ENCODE results near the gene GALNT2.

The GALNT2 gene

DNA sequence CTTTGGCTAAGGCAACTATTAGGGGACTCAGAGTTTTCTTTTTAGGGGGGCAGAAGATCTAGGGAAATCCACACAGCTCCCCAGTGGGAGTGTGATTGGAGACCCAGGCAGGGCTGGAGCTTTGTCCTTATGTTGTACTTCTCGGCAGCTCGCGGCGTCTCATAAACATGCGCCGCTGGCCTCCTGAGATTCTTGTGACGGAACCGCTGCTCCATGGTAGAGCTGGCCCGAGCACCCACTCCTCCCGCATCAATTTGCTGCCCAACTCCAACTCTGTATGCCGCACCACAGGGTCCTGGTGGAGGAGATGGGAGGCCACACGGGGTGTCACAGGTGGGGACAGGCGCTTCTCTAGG is 143.9 kb downstream of the GALNT2 start:
- no peaks in the 10 kb centered on the region for H3K36me3 ChIP-seq (ENCODE audit: control insufficient read depth in 5 of 5, insufficient read depth in 5 of 5, low read length in 5 of 5)
- no peaks in the 10 kb centered on the region for H3K9me3 ChIP-seq (ENCODE audit: control insufficient read depth in 5 of 5, low read length in 5 of 5)
- H3K4me3 ChIP-seq (ENCODE audit: low read depth in 1 of 5, low read length in 5 of 5) = no peak overlapping the region
- peaks cover 8 to 59% (median 48%) of the 10 kb centered on the region in 5 donors for H3K4me1 ChIP-seq (ENCODE audit: control insufficient read depth in 5 of 5, insufficient read depth in 5 of 5, low read length in 5 of 5)
- H3K27me3 ChIP-seq (ENCODE audit: control insufficient read depth in 5 of 5, insufficient read depth in 4 of 5, low read length in 5 of 5) = no peaks in the 10 kb centered on the region
- peak overlapping the region; percentile 35 for H3K27ac ChIP-seq (ENCODE audit: low read depth, low read length)
- no peak overlapping the region for H3K9ac ChIP-seq (ENCODE audit: low read length in 5 of 5)

DNA sequence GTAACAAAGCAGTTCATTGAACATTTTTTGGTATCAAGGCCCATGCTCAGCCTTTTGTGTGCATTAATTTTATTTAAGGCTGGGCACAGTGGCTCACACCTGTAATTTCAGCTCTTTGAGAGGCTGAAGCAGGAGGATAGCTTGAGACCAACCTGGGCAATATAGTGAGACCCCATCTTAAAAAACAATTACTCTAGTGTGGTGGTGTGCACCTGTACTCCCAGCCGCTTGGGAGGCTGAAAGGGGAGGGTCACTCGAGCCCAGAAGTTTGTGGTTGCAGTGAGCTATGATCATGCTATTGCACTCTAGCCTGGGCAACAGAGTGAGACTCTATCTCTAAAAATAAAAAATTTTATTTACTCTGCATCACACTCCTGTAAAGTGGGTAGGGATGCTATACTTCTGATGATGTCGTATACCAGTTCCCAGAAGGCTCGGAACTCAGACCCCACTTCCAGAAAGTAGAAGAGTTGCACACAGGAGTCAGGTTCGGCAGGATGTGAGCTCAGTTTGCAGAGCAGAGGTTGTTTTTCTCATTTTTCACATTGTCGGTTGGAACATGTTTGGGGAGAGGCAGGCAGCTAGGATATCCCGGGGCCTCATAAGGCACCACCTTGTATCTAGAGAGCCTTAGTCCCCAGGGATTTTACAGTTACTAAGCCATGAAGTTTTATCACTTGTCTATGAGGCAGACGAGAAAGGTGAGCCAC is 144.6 kb downstream of the GALNT2 start:
- H3K27me3 ChIP-seq (ENCODE audit: control insufficient read depth in 5 of 5, insufficient read depth in 4 of 5, low read length in 5 of 5) = no peaks in the 10 kb centered on the region
- no peak overlapping the region for H3K27ac ChIP-seq (ENCODE audit: low read depth, low read length)
- H3K4me1 ChIP-seq (ENCODE audit: control insufficient read depth in 5 of 5, insufficient read depth in 5 of 5, low read length in 5 of 5) = peaks cover 7 to 59% (median 47%) of the 10 kb centered on the region in 5 donors
- H3K4me3 ChIP-seq (ENCODE audit: low read depth in 1 of 5, low read length in 5 of 5) = no peak overlapping the region
- H3K9me3 ChIP-seq (ENCODE audit: control insufficient read depth in 5 of 5, low read length in 5 of 5) = no peaks in the 10 kb centered on the region
- no peaks in the 10 kb centered on the region for H3K36me3 ChIP-seq (ENCODE audit: control insufficient read depth in 5 of 5, insufficient read depth in 5 of 5, low read length in 5 of 5)
- H3K9ac ChIP-seq (ENCODE audit: low read length in 5 of 5) = no peak overlapping the region

DNA sequence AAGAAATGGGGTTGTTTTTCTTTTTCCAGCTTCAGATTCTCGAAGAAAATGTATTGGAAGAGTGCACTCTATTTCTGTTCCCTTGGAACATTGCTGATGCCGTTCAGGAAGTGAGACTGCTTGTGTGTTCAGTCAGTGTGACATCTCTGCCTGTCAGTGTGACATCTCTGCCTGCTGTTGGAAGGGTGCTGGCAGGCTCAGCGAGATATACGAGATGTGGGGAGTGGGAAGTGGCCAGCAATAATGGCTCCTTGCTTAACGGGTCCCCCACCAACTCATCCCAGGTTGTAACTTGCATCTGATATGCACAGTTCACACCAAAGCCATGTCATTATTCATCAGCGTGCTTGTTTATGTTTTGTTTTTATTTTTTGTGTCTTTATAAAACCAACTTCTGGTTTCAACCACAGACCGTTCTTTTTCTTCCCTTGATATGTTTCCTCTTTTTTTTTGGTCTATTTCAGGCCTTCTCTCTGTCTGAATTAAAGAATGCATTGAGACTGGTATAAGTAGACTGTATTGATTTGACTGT is 145.4 kb downstream of the GALNT2 start:
- no peaks in the 10 kb centered on the region for H3K36me3 ChIP-seq (ENCODE audit: control insufficient read depth in 5 of 5, insufficient read depth in 5 of 5, low read length in 5 of 5)
- peak overlapping the region in 2 of 5 donors; percentile 11 to 35 for H3K4me3 ChIP-seq (ENCODE audit: low read depth in 1 of 5, low read length in 5 of 5)
- H3K9me3 ChIP-seq (ENCODE audit: control insufficient read depth in 5 of 5, low read length in 5 of 5) = no peaks in the 10 kb centered on the region
- no peak overlapping the region for H3K9ac ChIP-seq (ENCODE audit: low read length in 5 of 5)
- H3K27ac ChIP-seq (ENCODE audit: low read depth, low read length) = no peak overlapping the region
- peaks cover 7 to 59% (median 47%) of the 10 kb centered on the region in 5 donors for H3K4me1 ChIP-seq (ENCODE audit: control insufficient read depth in 5 of 5, insufficient read depth in 5 of 5, low read length in 5 of 5)
- no peaks in the 10 kb centered on the region for H3K27me3 ChIP-seq (ENCODE audit: control insufficient read depth in 5 of 5, insufficient read depth in 4 of 5, low read length in 5 of 5)

DNA sequence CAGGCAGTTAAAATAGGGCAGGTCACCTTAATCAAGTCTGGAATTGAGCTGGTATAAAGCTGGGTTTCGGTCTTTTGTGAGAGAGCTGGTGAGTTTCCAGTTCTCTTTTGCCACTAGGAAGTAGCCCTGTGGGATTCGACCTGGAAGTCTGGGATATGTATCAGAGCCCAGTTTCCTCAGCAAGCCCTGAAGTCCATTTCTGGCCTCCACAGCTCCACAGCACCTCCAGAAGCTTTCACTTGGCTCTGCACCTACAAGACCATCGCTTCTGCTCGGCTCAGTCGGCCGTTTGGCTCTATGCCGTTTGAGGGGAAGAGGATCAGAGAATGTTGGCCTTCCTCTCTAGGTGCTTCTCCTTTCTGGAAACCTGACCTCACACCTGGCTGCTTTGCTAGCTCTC is 148.0 kb downstream of the GALNT2 start:
- Histone ChIP-seq H3K36me3 (ENCODE audit: control insufficient read depth in 5 of 5, insufficient read depth in 5 of 5, low read length in 5 of 5) (no peaks in the 10 kb centered on the region), H3K27me3 (ENCODE audit: control insufficient read depth in 5 of 5, insufficient read depth in 4 of 5, low read length in 5 of 5) (no peaks in the 10 kb centered on the region), H3K9me3 (ENCODE audit: control insufficient read depth in 5 of 5, low read length in 5 of 5) (no peaks in the 10 kb centered on the region), H3K4me3 (ENCODE audit: low read depth in 1 of 5, low read length in 5 of 5) (no peak overlapping the region), H3K9ac (ENCODE audit: low read length in 5 of 5) (peak overlapping the region in 4 of 5 donors; percentile 53 to 59 (median 55)), H3K27ac (ENCODE audit: low read depth, low read length) (peak overlapping the region; percentile 72), H3K4me1 (ENCODE audit: control insufficient read depth in 5 of 5, insufficient read depth in 5 of 5, low read length in 5 of 5) (peaks cover 7 to 44% (median 35%) of the 10 kb centered on the region in 5 donors)

DNA sequence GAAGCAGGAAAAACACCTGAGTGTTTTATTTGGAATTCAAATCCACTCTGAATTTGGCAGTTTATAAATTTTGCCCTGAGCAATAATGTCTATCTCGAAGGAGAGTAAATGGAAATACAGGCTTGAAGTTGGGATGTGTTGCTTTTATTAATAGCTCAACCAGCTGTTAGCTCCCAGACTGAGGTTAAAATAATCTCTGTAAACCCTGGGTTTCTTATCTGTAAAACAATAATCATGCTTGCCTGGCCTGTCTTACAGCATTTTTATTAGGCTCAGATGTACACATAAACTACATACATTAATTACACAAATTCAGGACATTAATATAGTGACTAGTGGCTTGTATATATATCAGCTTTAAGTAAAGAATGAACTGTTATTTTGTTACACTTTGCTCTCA is 148.5 kb downstream of the GALNT2 start:
- peak overlapping the region in 1 of 5 donors; percentile 54 for H3K9ac ChIP-seq (ENCODE audit: low read length in 5 of 5)
- peak overlapping the region; percentile 72 for H3K27ac ChIP-seq (ENCODE audit: low read depth, low read length)
- peaks cover 7 to 43% (median 30%) of the 10 kb centered on the region in 5 donors for H3K4me1 ChIP-seq (ENCODE audit: control insufficient read depth in 5 of 5, insufficient read depth in 5 of 5, low read length in 5 of 5)
- H3K36me3 ChIP-seq (ENCODE audit: control insufficient read depth in 5 of 5, insufficient read depth in 5 of 5, low read length in 5 of 5) = no peaks in the 10 kb centered on the region
- no peaks in the 10 kb centered on the region for H3K9me3 ChIP-seq (ENCODE audit: control insufficient read depth in 5 of 5, low read length in 5 of 5)
- H3K4me3 ChIP-seq (ENCODE audit: low read depth in 1 of 5, low read length in 5 of 5) = no peak overlapping the region
- H3K27me3 ChIP-seq (ENCODE audit: control insufficient read depth in 5 of 5, insufficient read depth in 4 of 5, low read length in 5 of 5) = no peaks in the 10 kb centered on the region

DNA sequence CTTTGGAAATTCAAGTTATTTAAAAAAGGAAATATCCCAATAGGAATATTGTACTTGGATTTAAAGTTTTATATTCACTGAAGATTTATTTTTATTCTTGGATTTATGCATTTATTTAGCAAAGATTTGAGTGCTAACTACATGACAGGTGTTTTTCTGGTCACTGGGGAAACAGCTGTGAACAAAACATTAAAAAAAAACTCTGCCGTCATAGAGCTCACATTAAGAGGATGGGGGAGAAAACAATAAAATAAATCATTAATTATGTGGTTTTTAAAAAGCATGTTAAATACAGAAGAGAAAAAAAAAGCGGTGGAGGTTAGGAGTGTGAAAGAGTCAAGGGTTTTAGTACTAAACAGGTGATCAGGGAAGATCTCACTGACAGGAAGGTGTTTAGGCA is 149.9 kb downstream of the GALNT2 start:
- H3K4me1 ChIP-seq (ENCODE audit: control insufficient read depth in 5 of 5, insufficient read depth in 5 of 5, low read length in 5 of 5) = peaks cover 7 to 30% (median 22%) of the 10 kb centered on the region in 5 donors
- no peak overlapping the region for H3K4me3 ChIP-seq (ENCODE audit: low read depth in 1 of 5, low read length in 5 of 5)
- H3K9me3 ChIP-seq (ENCODE audit: control insufficient read depth in 5 of 5, low read length in 5 of 5) = no peaks in the 10 kb centered on the region
- no peaks in the 10 kb centered on the region for H3K36me3 ChIP-seq (ENCODE audit: control insufficient read depth in 5 of 5, insufficient read depth in 5 of 5, low read length in 5 of 5)
- H3K9ac ChIP-seq (ENCODE audit: low read length in 5 of 5) = no peak overlapping the region
- H3K27me3 ChIP-seq (ENCODE audit: control insufficient read depth in 5 of 5, insufficient read depth in 4 of 5, low read length in 5 of 5) = no peaks in the 10 kb centered on the region
- H3K27ac ChIP-seq (ENCODE audit: low read depth, low read length) = no peak overlapping the region

DNA sequence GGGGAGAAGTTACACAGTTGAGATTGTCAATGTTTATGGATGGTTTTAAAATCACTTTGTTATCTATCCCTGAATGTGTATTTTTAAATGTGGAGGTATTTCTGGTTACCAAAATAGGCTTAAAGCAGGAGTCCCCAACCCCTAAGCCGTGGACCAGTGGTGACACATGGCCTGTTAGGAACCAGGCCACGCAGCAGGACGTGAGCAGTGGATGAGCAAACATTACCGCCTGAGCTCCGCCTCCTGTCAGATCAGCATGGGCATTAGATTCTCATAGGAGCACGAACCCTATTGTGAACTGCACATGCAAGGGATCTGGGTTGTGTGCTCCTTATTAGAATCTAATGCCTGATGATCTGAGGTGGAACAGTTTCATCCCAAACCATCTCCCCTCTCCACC is 151.6 kb downstream of the GALNT2 start:
- Histone ChIP-seq H3K36me3 (ENCODE audit: control insufficient read depth in 5 of 5, insufficient read depth in 5 of 5, low read length in 5 of 5) (no peaks in the 10 kb centered on the region), H3K4me1 (ENCODE audit: control insufficient read depth in 5 of 5, insufficient read depth in 5 of 5, low read length in 5 of 5) (peaks cover 7 to 24% (median 22%) of the 10 kb centered on the region in 5 donors), H3K9ac (ENCODE audit: low read length in 5 of 5) (no peak overlapping the region)

DNA sequence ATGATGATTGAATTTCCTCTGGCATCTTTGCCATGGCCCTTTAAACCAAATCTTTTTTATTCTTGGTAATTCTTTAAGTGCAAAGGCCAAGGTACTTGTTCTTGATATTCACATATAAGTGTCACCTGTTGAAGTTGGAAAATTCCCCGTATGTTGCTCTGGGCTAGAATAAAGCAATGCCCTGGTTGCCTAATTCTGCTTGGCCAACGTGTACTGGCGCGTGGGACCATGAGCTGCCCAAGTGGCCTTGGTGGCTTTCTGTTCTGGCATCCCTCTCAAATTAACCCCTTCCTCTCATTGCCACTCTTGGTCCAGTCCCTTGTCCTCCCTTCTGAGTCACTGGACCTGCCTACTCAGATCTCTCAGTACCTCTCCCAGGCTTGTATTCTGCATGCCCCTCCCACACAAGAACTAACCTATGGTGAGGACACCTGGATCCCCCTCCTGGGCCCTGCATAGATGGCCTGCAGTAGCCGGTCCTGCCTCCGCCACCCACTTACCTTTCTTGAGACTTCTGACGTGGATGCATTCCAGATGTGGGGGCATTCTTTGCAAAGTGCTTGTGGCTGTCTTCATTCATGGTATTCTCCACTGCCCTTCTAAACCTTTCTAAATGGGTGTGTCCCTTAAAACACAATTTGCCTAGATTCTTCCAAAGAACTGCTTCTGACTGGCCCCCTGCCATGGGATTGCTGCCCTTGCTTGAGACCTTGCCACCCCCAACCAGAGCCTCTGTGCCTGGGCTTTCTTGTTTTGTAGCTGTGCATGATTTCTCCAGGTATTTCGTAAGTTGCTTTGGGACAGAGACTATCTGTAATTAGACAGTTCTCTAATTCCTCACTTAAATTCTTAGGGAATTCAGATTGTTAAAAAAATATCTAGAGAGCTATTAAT is 152.4 kb downstream of the GALNT2 start:
- no peaks in the 10 kb centered on the region for H3K36me3 ChIP-seq (ENCODE audit: control insufficient read depth in 5 of 5, insufficient read depth in 5 of 5, low read length in 5 of 5)
- H3K4me1 ChIP-seq (ENCODE audit: control insufficient read depth in 5 of 5, insufficient read depth in 5 of 5, low read length in 5 of 5) = peaks cover 6 to 24% (median 19%) of the 10 kb centered on the region in 5 donors
- no peak overlapping the region for H3K27ac ChIP-seq (ENCODE audit: low read depth, low read length)
- H3K9ac ChIP-seq (ENCODE audit: low read length in 5 of 5) = no peak overlapping the region
- no peak overlapping the region for H3K4me3 ChIP-seq (ENCODE audit: low read depth in 1 of 5, low read length in 5 of 5)
- no peaks in the 10 kb centered on the region for H3K9me3 ChIP-seq (ENCODE audit: control insufficient read depth in 5 of 5, low read length in 5 of 5)
- H3K27me3 ChIP-seq (ENCODE audit: control insufficient read depth in 5 of 5, insufficient read depth in 4 of 5, low read length in 5 of 5) = no peaks in the 10 kb centered on the region

More for the DNA sequence above, 151.6 kb downstream of the GALNT2 start:
- no peak overlapping the region for H3K4me3 ChIP-seq (ENCODE audit: low read depth in 1 of 5, low read length in 5 of 5)
- H3K9me3 ChIP-seq (ENCODE audit: control insufficient read depth in 5 of 5, low read length in 5 of 5) = no peaks in the 10 kb centered on the region
- no peak overlapping the region for H3K27ac ChIP-seq (ENCODE audit: low read depth, low read length)
- no peaks in the 10 kb centered on the region for H3K27me3 ChIP-seq (ENCODE audit: control insufficient read depth in 5 of 5, insufficient read depth in 4 of 5, low read length in 5 of 5)

DNA sequence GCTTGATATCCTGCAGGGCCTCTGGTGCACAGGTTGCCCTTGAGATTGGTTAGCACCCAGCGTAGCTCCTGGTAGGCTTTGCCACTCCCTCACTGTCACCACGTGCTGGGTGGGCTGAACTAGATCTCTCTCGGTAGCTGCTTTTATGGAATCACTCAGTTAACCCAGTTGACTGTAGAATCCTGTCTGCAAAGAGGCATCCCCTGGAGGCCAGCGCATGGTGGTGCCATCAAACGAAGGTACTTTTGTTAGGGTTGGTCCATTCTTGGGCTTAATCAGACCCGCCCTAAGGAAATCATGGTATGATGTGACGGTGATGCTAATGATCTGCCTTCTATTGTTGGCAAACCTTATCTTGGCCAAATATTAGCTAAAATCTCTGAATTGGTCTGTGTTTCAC is 153.4 kb downstream of the GALNT2 start:
- Histone ChIP-seq H3K27ac (ENCODE audit: low read depth, low read length) (no peak overlapping the region), H3K27me3 (ENCODE audit: control insufficient read depth in 5 of 5, insufficient read depth in 4 of 5, low read length in 5 of 5) (no peaks in the 10 kb centered on the region), H3K9me3 (ENCODE audit: control insufficient read depth in 5 of 5, low read length in 5 of 5) (no peaks in the 10 kb centered on the region), H3K4me1 (ENCODE audit: control insufficient read depth in 5 of 5, insufficient read depth in 5 of 5, low read length in 5 of 5) (peaks cover 0 to 14% (median 9%) of the 10 kb centered on the region in 5 donors), H3K4me3 (ENCODE audit: low read depth in 1 of 5, low read length in 5 of 5) (no peak overlapping the region), H3K9ac (ENCODE audit: low read length in 5 of 5) (no peak overlapping the region), H3K36me3 (ENCODE audit: control insufficient read depth in 5 of 5, insufficient read depth in 5 of 5, low read length in 5 of 5) (no peaks in the 10 kb centered on the region)

DNA sequence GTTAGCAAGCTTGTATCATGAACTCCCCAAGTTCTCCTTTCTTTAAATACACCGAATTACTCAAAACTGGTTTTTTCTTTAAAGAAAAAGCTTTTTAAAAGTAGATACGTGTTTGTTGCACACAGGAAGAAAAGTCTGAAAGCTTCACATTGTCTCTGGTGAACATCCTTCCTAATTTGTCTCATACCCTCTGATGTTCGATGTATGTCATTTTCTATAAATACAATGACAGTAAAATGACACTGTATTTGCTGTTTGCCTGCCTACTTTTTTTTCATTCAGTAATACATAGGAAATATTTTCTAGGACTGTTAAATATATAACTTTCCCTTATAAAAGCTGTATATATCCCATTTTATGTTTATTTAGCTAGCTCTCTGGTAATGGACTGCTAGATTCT is 153.9 kb downstream of the GALNT2 start:
- Histone ChIP-seq H3K4me1 (ENCODE audit: control insufficient read depth in 5 of 5, insufficient read depth in 5 of 5, low read length in 5 of 5) (peaks cover 0 to 12% (median 8%) of the 10 kb centered on the region in 5 donors), H3K27me3 (ENCODE audit: control insufficient read depth in 5 of 5, insufficient read depth in 4 of 5, low read length in 5 of 5) (no peaks in the 10 kb centered on the region), H3K36me3 (ENCODE audit: control insufficient read depth in 5 of 5, insufficient read depth in 5 of 5, low read length in 5 of 5) (no peaks in the 10 kb centered on the region), H3K9me3 (ENCODE audit: control insufficient read depth in 5 of 5, low read length in 5 of 5) (no peaks in the 10 kb centered on the region), H3K27ac (ENCODE audit: low read depth, low read length) (no peak overlapping the region), H3K9ac (ENCODE audit: low read length in 5 of 5) (no peak overlapping the region), H3K4me3 (ENCODE audit: low read depth in 1 of 5, low read length in 5 of 5) (no peak overlapping the region)

All from subcutaneous abdominal adipose tissue (tissue), 5 donors.